Inferior parietal cortex (tissue), 1 donor: ENCODE measurements around the gene SLC11A2.
A peak's percentile ranks its signal among the peaks of the same experiment; 100 is the strongest.
"Not testable (repeated sequence)": the region's sequence is repeated elsewhere in the genome, so short reads cannot be mapped to it uniquely, and the experiment has no call there.

ENCODE experiments used
- DNase-seq: peaks from one replicate; pipeline ENCODE4 v3.0.0-alpha.2; 2016; ENCODE audit errors: extremely low spot score

The SLC11A2 gene

GRCh38 chr12:50990147-50990727 lies 35.9 kb downstream of the SLC11A2 start:
- DNase-seq: no peak

- no peak for DNase-seq
Measured at GRCh38 chr12:50988871-50989270, 37.3 kb downstream of the SLC11A2 start.

- DNase-seq: no peak
Measured at GRCh38 chr12:50988051-50988450, 38.1 kb downstream of the SLC11A2 start.

- peak; percentile 82 for DNase-seq
Measured at GRCh38 chr12:50986966-50987737, 39.0 kb downstream of the SLC11A2 start.

- no peak for DNase-seq
Measured at GRCh38 chr12:50985322-50985721, 40.9 kb downstream of the SLC11A2 start.

- DNase-seq: no peak
Measured at GRCh38 chr12:50984586-50985298, 41.4 kb downstream of the SLC11A2 start.

- DNase-seq: no peak
Measured at GRCh38 chr12:50981319-50982239, 44.6 kb downstream of the SLC11A2 start.

- DNase-seq: no peak
Measured at GRCh38 chr12:50980545-50980944, 45.6 kb downstream of the SLC11A2 start.

- DNase-seq: no peak
Measured at GRCh38 chr12:50979369-50980052, 46.7 kb downstream of the SLC11A2 start.

- no peak for DNase-seq
Measured at GRCh38 chr12:50971946-50972345, 54.2 kb downstream of the SLC11A2 start.

GRCh38 chr12:50964432-50964831 lies 61.8 kb downstream of the SLC11A2 start:
- DNase-seq: no peak

GRCh38 chr12:50961708-50962107 lies 64.5 kb downstream of the SLC11A2 start:
- no peak for DNase-seq

- no peak for DNase-seq
Measured at GRCh38 chr12:50960130-50960529, 66.1 kb downstream of the SLC11A2 start.

- no peak for DNase-seq
Measured at GRCh38 chr12:50955697-50956096, 70.5 kb downstream of the SLC11A2 start.

- no peak for DNase-seq
Measured at GRCh38 chr12:50955288-50955687, 70.9 kb downstream of the SLC11A2 start.

GRCh38 chr12:50954789-50955188 lies 71.4 kb downstream of the SLC11A2 start:
- not testable (repeated sequence) for DNase-seq

GRCh38 chr12:50953047-50953446 lies 73.1 kb downstream of the SLC11A2 start:
- no peak for DNase-seq

GRCh38 chr12:50952510-50952909 lies 73.7 kb downstream of the SLC11A2 start, which contains the start of gene HIGD1C:
TSS of gene HIGD1C (plus strand) at chr12:50952544. CDS start at chr12:50953999, 1,455 bp downstream.
- DNase-seq: no peak

- no peak for DNase-seq
Measured at GRCh38 chr12:50951112-50951511, 75.1 kb downstream of the SLC11A2 start.

GRCh38 chr12:50949801-50950302 lies 76.3 kb downstream of the SLC11A2 start:
- DNase-seq: no peak

- no peak for DNase-seq
Measured at GRCh38 chr12:50948798-50949197, 77.4 kb downstream of the SLC11A2 start.
